HCT116 (cell line): ENCODE measurements around the gene LRP1B. TPM values are rescaled to one million over a fixed set of nuclear protein-coding genes. Genes with fewer than 3 reads are reported as not detected.

Experiments
- ATAC-seq: fragments of 200-7000 bp; cut with Tn5 transposase; 2 replicates; pipeline ENCODE4 v1.9.1; 2020; ENCODE audit warnings: mild to moderate bottlenecking, moderate library complexity
- BruUV-seq: library from RNA; stranded (reverse); fragments of 400-500 nt; replicated peaks from 2 replicates; lab custom pipeline; 2021; lab: Mats Ljungman, UMichigan
- CTCF ChIA-PET: fragments of 300-600 bp; sonication (Branson Sonifier 250); formaldehyde crosslinking; loops from one replicate; lab custom pipeline; 2021; ENCODE audit warnings: antibody characterized with exemption; lab: Charles Lee
- POLR2A ChIA-PET: fragments of 300-600, 350-600 bp; sonication (Branson Sonifier 250); formaldehyde crosslinking; loops from one replicate; lab custom pipeline; 2021; ENCODE audit warnings: antibody characterized with exemption; lab: Charles Lee
- RAD21 ChIA-PET, 2 experiments: fragments of 300-600 bp; sonication (Branson Sonifier 250); formaldehyde crosslinking; loops; one replicate each; lab custom pipeline; 2023; ENCODE audit warnings: low total read pairs in 2 of 2; ENCODE audit not compliant: uncharacterized antibody in 2 of 2, unreplicated experiment in 2 of 2, low non-redundant PET in 1 of 2; lab: Charles Lee
- DNase-seq: peaks from one replicate; pipeline ENCODE4 v3.0.0-alpha.2; 2010; ENCODE audit warnings: low read depth, low spot score
- H2AFZ ChIP-seq: fragments of 200-600 bp; shearing (Covaris generic), sonication (generic); 2 replicates; pipeline ENCODE4 v1.6.1; 2017; ENCODE audit warnings: low read depth, mixed run types, mixed read lengths, antibody characterized with exemption, low read length; ENCODE audit not compliant: poor library complexity, severe bottlenecking
- H3K27ac ChIP-seq: 2 replicates; pipeline ENCODE4 v1.5.1; 2012; ENCODE audit warnings: low read depth, low read length
- H3K27me3 ChIP-seq: fragments of 200-600 bp; sonication (generic); 2 replicates; pipeline ENCODE4 v1.6.1; 2016; ENCODE audit warnings: mixed run types, low read length, mixed read lengths; ENCODE audit not compliant: insufficient read depth
- H3K36me3 ChIP-seq, 2 experiments: fragments of 200-500 bp in 1 of 2; fragments of 200-600 bp in 1 of 2; sonication (Bioruptor generic) in 1 of 2; sonication (generic) in 1 of 2; 2 replicates each; pipeline versions ENCODE4 v1.5.1 to v1.6.1; 2014 to 2016; ENCODE audit warnings: low read length in 2 of 2, inconsistent platforms in 1 of 2, mixed read lengths in 1 of 2, mixed run types in 1 of 2; ENCODE audit not compliant: insufficient read depth in 2 of 2, control insufficient read depth in 1 of 2
- H3K4me1 ChIP-seq, 2 experiments: fragments of 200-600 bp in 1 of 2; sonication (generic) in 1 of 2; 2 replicates each; pipeline versions ENCODE4 v1.5.1 to v1.6.1; 2012 to 2017; ENCODE audit warnings: low read length in 2 of 2, inconsistent platforms in 1 of 2, mild to moderate bottlenecking in 1 of 2, mixed read lengths in 1 of 2, mixed run types in 1 of 2, moderate library complexity in 1 of 2; ENCODE audit not compliant: insufficient read depth in 2 of 2, control insufficient read depth in 1 of 2
- H3K4me2 ChIP-seq: fragments of 200-600 bp; sonication (generic); 2 replicates; pipeline ENCODE4 v1.6.1; 2017; ENCODE audit warnings: mixed run types, low read length, mixed read lengths
- H3K4me3 ChIP-seq, 2 experiments: fragments of 200-600 bp in 1 of 2; sonication (generic) in 1 of 2; replicated peaks in 1 of 2; 2 replicates each; pipeline ENCODE4 v1.5.1; 2011 to 2016; ENCODE audit warnings: low read length in 2 of 2, control low read depth in 1 of 2, low read depth in 1 of 2, mild to moderate bottlenecking in 1 of 2, mixed read lengths in 1 of 2, mixed run types in 1 of 2
- H3K79me2 ChIP-seq: fragments of 200-600 bp; sonication (generic); 2 replicates; pipeline ENCODE4 v1.6.1; 2017; ENCODE audit warnings: mild to moderate bottlenecking, mixed run types, low read length, moderate library complexity, mixed read lengths; ENCODE audit not compliant: insufficient read depth
- H3K9ac ChIP-seq: fragments of 200-600 bp; sonication (generic); 2 replicates; pipeline ENCODE4 v1.6.1; 2016; ENCODE audit warnings: low read length, mixed read lengths
- H3K9me2 ChIP-seq: fragments of 200-600 bp; sonication (generic), shearing (Covaris generic); 2 replicates; pipeline ENCODE4 v1.6.1; 2017; ENCODE audit warnings: mixed run types, mild to moderate bottlenecking, moderate library complexity; ENCODE audit not compliant: insufficient read depth
- H3K9me3 ChIP-seq, 2 experiments: fragments of 200-500 bp in 1 of 2; fragments of 200-600 bp in 1 of 2; sonication (Bioruptor generic) in 1 of 2; sonication (generic) in 1 of 2; 2 replicates each; pipeline ENCODE4 v1.6.1; 2014 to 2017; ENCODE audit warnings: low read length in 2 of 2, mixed read lengths in 2 of 2, inconsistent platforms in 1 of 2, low read depth in 1 of 2, mild to moderate bottlenecking in 1 of 2, mixed run types in 1 of 2, moderate library complexity in 1 of 2; ENCODE audit not compliant: control insufficient read depth in 1 of 2, insufficient read depth in 1 of 2
- H4K20me1 ChIP-seq: fragments of 200-600 bp; sonication (generic), shearing (Covaris generic); 2 replicates; pipeline ENCODE4 v1.6.1; 2017; ENCODE audit warnings: mixed run types, mild to moderate bottlenecking, moderate library complexity; ENCODE audit not compliant: insufficient read depth
- CBX3 ChIP-seq: IDR thresholded peaks from 2 replicates; pipeline ENCODE4 v1.6.1; 2012; ENCODE audit warnings: low read depth
- POLR2A ChIP-seq: IDR thresholded peaks from 2 replicates; pipeline ENCODE4 v1.7.0; 2011; ENCODE audit warnings: borderline replicate concordance; ENCODE audit not compliant: insufficient read depth, insufficient read length; ENCODE audit errors: extremely low read depth
- POLR2AphosphoS5 ChIP-seq: IDR thresholded peaks from 2 replicates; pipeline ENCODE4 v1.6.1; 2011; ENCODE audit warnings: mild to moderate bottlenecking, low read depth, low read length, moderate library complexity
- RAD21 ChIP-seq: IDR thresholded peaks from 2 replicates; pipeline ENCODE4 v1.6.1; 2012; ENCODE audit warnings: low read depth, mild to moderate bottlenecking
- YY1 ChIP-seq: IDR thresholded peaks from 2 replicates; pipeline ENCODE4 v1.6.1; 2011; ENCODE audit warnings: low read length, low read depth, moderate library complexity, mild to moderate bottlenecking; ENCODE audit not compliant: insufficient replicate concordance; ENCODE audit errors: extremely low read depth
- ZNF274 ChIP-seq: fragments of 200-500 bp; sonication (Bioruptor generic); IDR thresholded peaks from 2 replicates; pipeline ENCODE4 v1.6.1; 2014; ENCODE audit warnings: mild to moderate bottlenecking, low read depth, low read length, inconsistent platforms
- intact Hi-C: fragments of 100-400 bp; cut with micrococcal nuclease; formaldehyde crosslinking; loops from 2 replicates; pipeline ENCODE4 v1.10.0; 2022
- total RNA-seq: library from RNA; stranded (reverse); gene quantifications from one replicate; pipeline ENCODE4 v1.2.1, GENCODE V29; 2021; ENCODE audit not compliant: unreplicated experiment

Gene LRP1B
- total RNA-seq, 1 experiment from 2014 or later: 0.34 TPM

- H3K27me3 ChIP-seq: no peaks in the 10 kb centered on the region
- no peak overlapping the region for H3K4me3 ChIP-seq
- H3K27ac ChIP-seq: no peak overlapping the region
- ChIA-PET POLR2A (no interaction called here), CTCF (no interaction called here), RAD21 (no interaction called here)
- no peaks in the 10 kb centered on the region for H3K36me3 ChIP-seq
- no peaks in the 10 kb centered on the region for H3K9me2 ChIP-seq
- no peak overlapping the region for H3K9ac ChIP-seq
- DNase-seq (no peak), ATAC-seq (no peak)
- no peaks in the 10 kb centered on the region for H3K79me2 ChIP-seq
- no peaks in the 10 kb centered on the region for H4K20me1 ChIP-seq
- no peaks in the 10 kb centered on the region for H3K4me1 ChIP-seq
- TF ChIP-seq POLR2A (no peak), RAD21 (no peak), YY1 (no peak), ZNF274 (no peak), POLR2AphosphoS5 (no peak)
- no TSS peak for BruUV-seq
- H3K4me2 ChIP-seq: no peak overlapping the region
- intact Hi-C loops: no loop called here
- no peaks in the 10 kb centered on the region for H3K9me3 ChIP-seq
- no peak overlapping the region for H2AFZ ChIP-seq
These were observed 871.1 kb downstream of the LRP1B start for GRCh38 chr2:141259683-141260082.

- intact Hi-C loops: no loop called here
These were observed 888.8 kb downstream of the LRP1B start for GRCh38 chr2:141242008-141242407.

More at GRCh38 chr2:141242008-141242407, 888.8 kb downstream of the LRP1B start:
- no TSS peak for BruUV-seq
- no peak overlapping the region for H3K9ac ChIP-seq
- no peaks in the 10 kb centered on the region for H4K20me1 ChIP-seq
- RAD21 ChIA-PET: no interaction called here
- no peak overlapping the region for H2AFZ ChIP-seq
- H3K9me3 ChIP-seq: no peaks in the 10 kb centered on the region
- ATAC-seq (no peak), DNase-seq (no peak)
- H3K27ac ChIP-seq: no peak overlapping the region
- H3K4me2 ChIP-seq: no peak overlapping the region
- H3K4me3 ChIP-seq: no peak overlapping the region
- H3K9me2 ChIP-seq: no peaks in the 10 kb centered on the region
- H3K27me3 ChIP-seq: no peaks in the 10 kb centered on the region
- H3K4me1 ChIP-seq: no peaks in the 10 kb centered on the region
- TF ChIP-seq CBX3: no peak
- TF ChIP-seq, all 23 proteins: peak for 0
- Histone ChIP-seq H3K36me3 (no peaks in the 10 kb centered on the region), H3K79me2 (no peaks in the 10 kb centered on the region)
- ChIA-PET CTCF (no interaction called here), POLR2A (no interaction called here)
